GM12865 (cell line): ENCODE data around the gene PPFIA2.

ENCODE experiments used
- DNase-seq: peaks from one replicate; pipeline ENCODE4 v3.0.0; 2010; ENCODE audit warnings: low read depth
- H3K4me3 ChIP-seq: 2 replicates; pipeline ENCODE4 v1.5.1; 2011; ENCODE audit warnings: mild to moderate bottlenecking, low read depth, low read length, control low read depth
- TF ChIP-seq, protein P1 (sequence below): IDR thresholded peaks from 2 replicates; pipeline ENCODE4 v1.5.1; 2011; ENCODE audit warnings: low read length, control low read depth, low read depth, inconsistent platforms; ENCODE audit not compliant: insufficient read depth; ENCODE audit errors: missing control alignments

The PPFIA2 gene

DNA sequence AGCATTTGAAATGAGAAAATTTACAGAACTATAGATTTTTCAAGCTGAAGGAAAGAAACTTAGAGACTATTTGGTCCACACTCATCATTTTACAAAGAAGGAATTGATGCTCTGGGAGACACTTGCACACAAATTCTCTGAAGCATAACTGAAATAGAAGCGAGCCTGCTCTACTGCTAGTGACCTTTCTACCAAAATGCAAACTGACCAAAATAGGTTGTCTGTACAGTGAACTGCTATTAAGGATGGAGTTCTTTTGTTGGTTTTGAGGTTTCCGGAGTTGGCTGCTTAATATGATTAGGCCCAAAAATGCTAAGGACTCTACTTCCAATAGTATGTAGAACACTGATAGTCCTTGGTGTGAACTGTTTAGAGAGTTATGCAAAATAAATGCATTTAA, 194.9 kb downstream of the PPFIA2 start:
- TF ChIP-seq, protein P1, sequence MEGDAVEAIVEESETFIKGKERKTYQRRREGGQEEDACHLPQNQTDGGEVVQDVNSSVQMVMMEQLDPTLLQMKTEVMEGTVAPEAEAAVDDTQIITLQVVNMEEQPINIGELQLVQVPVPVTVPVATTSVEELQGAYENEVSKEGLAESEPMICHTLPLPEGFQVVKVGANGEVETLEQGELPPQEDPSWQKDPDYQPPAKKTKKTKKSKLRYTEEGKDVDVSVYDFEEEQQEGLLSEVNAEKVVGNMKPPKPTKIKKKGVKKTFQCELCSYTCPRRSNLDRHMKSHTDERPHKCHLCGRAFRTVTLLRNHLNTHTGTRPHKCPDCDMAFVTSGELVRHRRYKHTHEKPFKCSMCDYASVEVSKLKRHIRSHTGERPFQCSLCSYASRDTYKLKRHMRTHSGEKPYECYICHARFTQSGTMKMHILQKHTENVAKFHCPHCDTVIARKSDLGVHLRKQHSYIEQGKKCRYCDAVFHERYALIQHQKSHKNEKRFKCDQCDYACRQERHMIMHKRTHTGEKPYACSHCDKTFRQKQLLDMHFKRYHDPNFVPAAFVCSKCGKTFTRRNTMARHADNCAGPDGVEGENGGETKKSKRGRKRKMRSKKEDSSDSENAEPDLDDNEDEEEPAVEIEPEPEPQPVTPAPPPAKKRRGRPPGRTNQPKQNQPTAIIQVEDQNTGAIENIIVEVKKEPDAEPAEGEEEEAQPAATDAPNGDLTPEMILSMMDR, result no peak
- no peak overlapping the region for H3K4me3 ChIP-seq
- no peak for DNase-seq

DNA sequence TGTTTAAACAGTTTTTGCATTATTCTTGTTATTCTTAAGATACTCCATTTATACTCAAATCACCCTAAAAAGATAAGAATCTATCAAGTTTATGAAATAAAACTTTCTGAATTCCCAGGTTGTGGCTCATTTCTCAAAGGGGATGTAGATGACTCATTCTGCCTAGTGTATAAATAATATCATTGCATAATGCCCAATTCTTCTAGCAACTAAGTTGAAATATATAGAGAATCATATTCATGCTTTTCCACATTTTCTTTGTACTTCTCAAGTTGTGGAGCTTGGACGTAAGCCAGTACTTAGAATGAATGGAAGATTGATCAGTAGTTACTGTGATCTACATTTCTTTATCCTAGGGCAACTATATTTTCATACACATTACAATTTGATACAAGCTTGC, 201.1 kb downstream of the PPFIA2 start:
- no peak overlapping the region for H3K4me3 ChIP-seq
- DNase-seq, result no peak
- TF ChIP-seq, protein P1, result no peak

DNA sequence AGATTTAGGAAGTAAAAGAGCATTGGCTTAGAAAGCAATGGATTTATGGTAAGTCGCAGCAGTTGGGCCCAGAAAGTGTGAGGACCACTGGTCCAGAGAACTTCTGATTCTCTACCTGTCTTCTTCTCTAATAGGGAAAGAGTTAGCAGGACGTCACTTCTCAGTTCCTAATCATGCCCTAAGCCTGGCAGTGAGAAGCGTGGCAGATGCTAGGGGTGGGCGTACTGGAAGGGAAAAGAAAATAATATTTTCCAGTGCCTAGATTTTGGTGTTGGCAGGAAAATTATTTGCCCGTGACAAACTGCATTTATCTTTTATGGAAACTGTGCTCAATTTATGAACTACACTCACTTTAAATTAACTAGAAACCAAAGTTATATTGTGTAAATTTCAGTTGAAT, 212.3 kb downstream of the PPFIA2 start:
- TF ChIP-seq, protein P1, result no peak
- H3K4me3 ChIP-seq, result no peak overlapping the region
- no peak for DNase-seq

DNA sequence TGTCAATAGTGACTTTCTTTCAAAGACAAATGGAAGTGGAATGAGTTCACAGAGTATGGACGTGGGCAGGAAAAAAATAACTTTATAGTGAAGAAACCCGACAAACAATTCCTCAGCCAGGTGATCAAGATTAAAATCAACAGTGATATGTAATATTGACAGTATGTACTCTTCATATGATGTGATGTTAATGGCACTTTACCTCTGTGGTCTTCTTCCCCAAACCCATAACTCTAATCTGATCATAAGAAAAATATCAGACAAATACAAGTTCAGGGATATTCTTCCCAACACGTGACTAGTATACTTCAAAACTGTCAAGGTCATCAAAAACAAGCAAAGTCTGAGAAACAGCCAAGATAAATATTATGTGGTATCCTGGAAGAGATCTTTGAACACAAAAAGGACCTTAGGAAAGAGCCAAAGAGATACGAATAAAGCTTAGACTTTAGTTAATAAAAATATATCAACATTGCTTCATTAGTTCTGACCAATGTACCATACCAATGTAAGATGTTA, 215.5 kb downstream of the PPFIA2 start:
- DNase-seq, result no peak
- TF ChIP-seq, protein P1, result no peak
- H3K4me3 ChIP-seq, result no peak overlapping the region

DNA sequence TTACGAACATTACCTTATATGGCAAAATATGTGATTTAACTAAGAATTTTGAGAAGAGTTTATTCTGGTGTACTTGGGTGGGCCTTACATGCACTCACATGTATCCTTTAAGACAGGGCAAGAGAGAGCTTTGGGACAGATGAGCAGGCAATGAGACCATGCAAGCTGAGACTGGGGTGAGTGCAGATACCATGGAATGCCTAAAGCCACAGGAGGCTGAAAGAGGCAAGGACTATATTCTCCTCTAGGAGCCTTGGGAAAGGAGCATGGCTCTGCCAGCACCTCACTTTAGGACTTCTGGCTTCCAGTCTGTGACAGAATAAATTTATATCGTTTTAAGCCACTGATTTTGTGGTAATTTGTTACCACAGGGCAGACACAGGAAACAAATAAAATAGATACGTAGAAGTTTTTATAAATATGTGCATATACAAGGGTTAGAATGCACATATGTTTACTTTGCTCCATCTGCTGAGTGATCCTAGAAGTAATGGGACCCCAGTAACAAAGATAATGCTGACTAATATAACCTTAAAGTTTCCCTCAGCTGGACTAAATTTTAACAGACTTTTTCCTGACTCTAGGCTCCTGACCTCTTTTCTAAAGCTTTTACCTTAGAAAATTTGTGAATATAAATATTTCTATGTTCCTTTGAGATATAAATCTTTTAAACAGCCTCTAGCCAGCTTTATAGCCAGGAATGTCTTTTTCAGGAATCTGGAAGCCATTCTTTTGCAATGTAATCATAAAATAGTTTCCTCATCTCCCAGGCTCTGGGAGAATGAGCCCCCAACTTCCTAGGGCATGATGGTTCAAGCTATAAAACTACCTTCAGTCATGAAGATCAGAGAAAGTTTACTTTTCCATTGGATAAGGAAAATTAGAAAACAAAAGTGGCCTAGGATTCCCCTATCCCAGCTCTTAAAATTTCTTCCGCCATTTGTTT, 216.8 kb downstream of the PPFIA2 start:
- TF ChIP-seq, protein P1, result no peak
- no peak for DNase-seq
- no peak overlapping the region for H3K4me3 ChIP-seq

DNA sequence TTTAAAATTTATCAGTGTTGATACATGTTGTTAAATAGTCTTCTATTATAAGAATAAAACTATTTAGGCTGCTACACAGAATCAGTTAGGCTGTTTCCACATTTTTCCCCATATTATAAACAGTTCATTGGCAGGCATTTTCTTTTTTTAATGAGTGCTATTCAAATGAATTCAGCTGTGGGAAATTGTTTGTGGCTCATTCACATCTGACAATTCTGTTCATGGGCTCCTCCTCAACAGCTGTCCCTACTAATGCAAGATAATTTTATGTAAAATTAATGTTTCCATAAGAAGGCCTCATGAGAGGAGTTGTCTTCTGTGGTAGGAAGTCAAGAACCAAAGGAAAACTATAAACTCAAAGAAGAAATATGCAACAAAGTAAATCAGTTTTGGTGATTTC, 218.0 kb downstream of the PPFIA2 start:
- H3K4me3 ChIP-seq, result no peak overlapping the region
- DNase-seq, result no peak
- TF ChIP-seq, protein P1, result no peak
